GM23338 (cell line): ENCODE measurements around the gene LMF1. TPM values are rescaled to one million over a fixed set of nuclear protein-coding genes. Genes with fewer than 3 reads are reported as not detected.

ENCODE experiments used
- ATAC-seq: fragments of 200-7000 bp; cut with Tn5 transposase; 3 replicates; pipeline ENCODE4 v1.9.1; 2020
- DNase-seq: peaks from one replicate; pipeline ENCODE4 v3.0.0-alpha.2; 2015; ENCODE audit warnings: low spot score
- H2AFZ ChIP-seq: fragments of 200-600 bp; sonication (generic); 2 replicates; pipeline ENCODE4 v1.8.0; 2016; ENCODE audit warnings: antibody characterized with exemption, mild to moderate bottlenecking, moderate library complexity
- H3F3A ChIP-seq: fragments of 200-600 bp; sonication (generic); replicated peaks from 2 replicates; pipeline ENCODE4 v1.8.0; 2017; ENCODE audit warnings: antibody characterized with exemption, mixed run types, low read depth
- H3K27ac ChIP-seq: fragments of 200-600 bp; sonication (generic); 2 replicates; pipeline ENCODE4 v1.6.1; 2016; ENCODE audit warnings: low read depth
- H3K27me3 ChIP-seq: fragments of 200-600 bp; sonication (generic); 2 replicates; pipeline ENCODE4 v1.8.0; 2016; ENCODE audit warnings: mild to moderate bottlenecking, mixed run types, moderate library complexity; ENCODE audit not compliant: insufficient read depth
- H3K36me3 ChIP-seq: fragments of 200-600 bp; sonication (generic); 2 replicates; pipeline ENCODE4 v1.8.0; 2016; ENCODE audit warnings: mild to moderate bottlenecking; ENCODE audit not compliant: insufficient read depth
- H3K4me1 ChIP-seq: fragments of 200-600 bp; sonication (generic); 2 replicates; pipeline ENCODE4 v1.8.0; 2016; ENCODE audit warnings: mild to moderate bottlenecking, moderate library complexity; ENCODE audit not compliant: insufficient read depth
- H3K4me2 ChIP-seq: fragments of 200-600 bp; sonication (generic); 2 replicates; pipeline ENCODE4 v1.7.1; 2017; ENCODE audit warnings: mixed run types
- H3K4me3 ChIP-seq: fragments of 200-600 bp; sonication (generic); 2 replicates; pipeline ENCODE4 v1.6.1; 2016; ENCODE audit warnings: mixed run types
- H3K79me2 ChIP-seq: fragments of 200-600 bp; sonication (generic); replicated peaks from 2 replicates; pipeline ENCODE4 v1.8.0; 2017; ENCODE audit warnings: mild to moderate bottlenecking; ENCODE audit not compliant: insufficient read depth
- H3K9me2 ChIP-seq: fragments of 200-600 bp; sonication (generic); 2 replicates; pipeline ENCODE4 v1.8.0; 2017; ENCODE audit not compliant: insufficient read depth
- H4K20me1 ChIP-seq: fragments of 200-600 bp; sonication (generic); replicated peaks from 2 replicates; pipeline ENCODE4 v1.8.0; 2017; ENCODE audit warnings: mild to moderate bottlenecking; ENCODE audit not compliant: insufficient read depth
- H3K27ac Mint-ChIP-seq: 2 replicates; pipeline ENCODE4 v1.8.0; 2020; ENCODE audit warnings: inconsistent platforms, mild to moderate bottlenecking, moderate library complexity, mixed read lengths
- H3K27me3 Mint-ChIP-seq: 3 replicates; pipeline ENCODE4 v1.8.0; 2022; ENCODE audit warnings: low read depth, mild to moderate bottlenecking, moderate library complexity, mixed read lengths, inconsistent platforms; ENCODE audit not compliant: insufficient read depth, poor library complexity
- H3K36me3 Mint-ChIP-seq: 3 replicates; pipeline ENCODE4 v1.8.0; 2021; ENCODE audit warnings: low read depth, mild to moderate bottlenecking, inconsistent platforms, moderate library complexity, mixed read lengths
- H3K4me1 Mint-ChIP-seq: 3 replicates; pipeline ENCODE4 v1.8.0; 2020; ENCODE audit warnings: mild to moderate bottlenecking, inconsistent platforms, mixed read lengths
- H3K4me3 Mint-ChIP-seq: 3 replicates; pipeline ENCODE4 v1.8.0; 2021; ENCODE audit warnings: moderate library complexity, mild to moderate bottlenecking, inconsistent platforms, mixed read lengths
- H3K9me3 Mint-ChIP-seq: 3 replicates; pipeline ENCODE4 v1.8.0; 2020; ENCODE audit warnings: moderate library complexity, mild to moderate bottlenecking, inconsistent platforms, mixed read lengths
- CREB1 ChIP-seq: fragments of 250-450 bp; sonication (Bioruptor Pico); IDR thresholded peaks from 2 replicates; pipeline ENCODE4 v1.5.0; 2020; ENCODE audit warnings: low read depth, mild to moderate bottlenecking, moderate library complexity
- EZH2 ChIP-seq: fragments of 200-600 bp; sonication (generic); IDR thresholded peaks from one replicate; pipeline ENCODE4 v1.8.0; 2017; ENCODE audit warnings: antibody characterized with exemption, mild to moderate bottlenecking, low read depth; ENCODE audit not compliant: unreplicated experiment
- JUNB ChIP-seq: IDR thresholded peaks from one replicate; pipeline ENCODE4 v1.6.1; 2016; ENCODE audit warnings: antibody characterized with exemption; ENCODE audit not compliant: unreplicated experiment
- NANOG ChIP-seq: IDR thresholded peaks from 2 replicates; pipeline ENCODE4 v1.6.1; 2016; ENCODE audit warnings: antibody characterized with exemption, borderline replicate concordance
- STAT1 ChIP-seq: IDR thresholded peaks from one replicate; pipeline ENCODE4 v1.6.1; 2016; ENCODE audit warnings: antibody characterized with exemption; ENCODE audit not compliant: unreplicated experiment
- polyA plus RNA-seq: library from polyadenylated mRNA; unstranded; fragments of >200 nt; fragmentation: Nextera tagmentation; extraction: Ambion mirVana; gene quantifications from 2 replicates; pipeline ENCODE4 v1.2.1, GENCODE V29; 2016
- total RNA-seq: library from RNA; depleted of rRNA; stranded (reverse); fragments of >200 nt; shearing (Covaris generic); gene quantifications from 2 replicates; pipeline ENCODE4 v1.2.3, GENCODE V29; 2014
- TF ChIP-seq, protein P1 (sequence below): IDR thresholded peaks from one replicate; pipeline ENCODE4 v1.6.1; 2018; ENCODE audit warnings: antibody characterized with exemption; ENCODE audit not compliant: unreplicated experiment
- TF ChIP-seq, protein P2 (sequence below), 2 experiments: fragments of 200-600 bp in 1 of 2; sonication (generic) in 1 of 2; conservative IDR thresholded peaks; 2 replicates each; pipeline versions ENCODE4 v1.5.1 to v1.6.1; 2016 to 2017; ENCODE audit warnings: antibody characterized with exemption in 2 of 2, low read depth in 2 of 2, mild to moderate bottlenecking in 2 of 2, moderate library complexity in 1 of 2
- TF ChIP-seq, protein P3 (sequence below): IDR thresholded peaks from 2 replicates; pipeline ENCODE4 v1.6.1; 2016; ENCODE audit warnings: antibody characterized with exemption

The LMF1 gene
- total and polyA plus RNA-seq, 2 experiments from 2014 or later: 4.2 to 10.1 TPM

DNA sequence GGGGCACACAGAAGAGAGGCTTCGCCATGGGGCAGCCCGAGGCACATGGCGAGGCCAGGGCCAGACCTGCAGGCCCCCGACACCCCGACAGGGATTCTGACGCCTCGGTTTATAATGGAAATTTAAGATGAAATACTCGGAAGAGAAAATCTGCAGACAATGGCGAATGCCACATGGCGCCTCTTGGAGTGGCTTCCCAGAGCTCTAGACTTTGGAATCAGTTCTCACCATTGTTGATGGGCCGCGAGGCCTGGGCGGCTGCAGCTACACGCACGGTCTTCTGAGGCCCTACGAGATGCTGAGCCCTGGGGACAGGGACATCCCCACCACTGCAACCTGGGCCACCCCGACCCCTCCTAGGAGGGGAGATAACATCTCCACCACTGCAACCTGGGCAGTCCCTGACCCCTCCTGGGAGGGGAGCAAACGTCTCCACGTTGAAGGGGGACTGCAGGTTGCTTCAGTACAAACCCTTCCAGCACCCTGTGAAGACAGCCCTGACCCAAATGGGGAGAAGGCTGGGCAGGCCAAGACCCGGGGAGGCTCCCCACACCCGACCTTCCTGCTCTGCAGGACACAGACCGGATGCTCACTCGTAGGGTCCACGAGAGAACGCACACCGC, 56.9 kb downstream of the LMF1 start (continued):
- TF ChIP-seq, protein P1, sequence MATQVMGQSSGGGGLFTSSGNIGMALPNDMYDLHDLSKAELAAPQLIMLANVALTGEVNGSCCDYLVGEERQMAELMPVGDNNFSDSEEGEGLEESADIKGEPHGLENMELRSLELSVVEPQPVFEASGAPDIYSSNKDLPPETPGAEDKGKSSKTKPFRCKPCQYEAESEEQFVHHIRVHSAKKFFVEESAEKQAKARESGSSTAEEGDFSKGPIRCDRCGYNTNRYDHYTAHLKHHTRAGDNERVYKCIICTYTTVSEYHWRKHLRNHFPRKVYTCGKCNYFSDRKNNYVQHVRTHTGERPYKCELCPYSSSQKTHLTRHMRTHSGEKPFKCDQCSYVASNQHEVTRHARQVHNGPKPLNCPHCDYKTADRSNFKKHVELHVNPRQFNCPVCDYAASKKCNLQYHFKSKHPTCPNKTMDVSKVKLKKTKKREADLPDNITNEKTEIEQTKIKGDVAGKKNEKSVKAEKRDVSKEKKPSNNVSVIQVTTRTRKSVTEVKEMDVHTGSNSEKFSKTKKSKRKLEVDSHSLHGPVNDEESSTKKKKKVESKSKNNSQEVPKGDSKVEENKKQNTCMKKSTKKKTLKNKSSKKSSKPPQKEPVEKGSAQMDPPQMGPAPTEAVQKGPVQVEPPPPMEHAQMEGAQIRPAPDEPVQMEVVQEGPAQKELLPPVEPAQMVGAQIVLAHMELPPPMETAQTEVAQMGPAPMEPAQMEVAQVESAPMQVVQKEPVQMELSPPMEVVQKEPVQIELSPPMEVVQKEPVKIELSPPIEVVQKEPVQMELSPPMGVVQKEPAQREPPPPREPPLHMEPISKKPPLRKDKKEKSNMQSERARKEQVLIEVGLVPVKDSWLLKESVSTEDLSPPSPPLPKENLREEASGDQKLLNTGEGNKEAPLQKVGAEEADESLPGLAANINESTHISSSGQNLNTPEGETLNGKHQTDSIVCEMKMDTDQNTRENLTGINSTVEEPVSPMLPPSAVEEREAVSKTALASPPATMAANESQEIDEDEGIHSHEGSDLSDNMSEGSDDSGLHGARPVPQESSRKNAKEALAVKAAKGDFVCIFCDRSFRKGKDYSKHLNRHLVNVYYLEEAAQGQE: no peak
- TF ChIP-seq CREB1 (CRISPR knock-in tag) (no peak), STAT1 (no peak)

DNA sequence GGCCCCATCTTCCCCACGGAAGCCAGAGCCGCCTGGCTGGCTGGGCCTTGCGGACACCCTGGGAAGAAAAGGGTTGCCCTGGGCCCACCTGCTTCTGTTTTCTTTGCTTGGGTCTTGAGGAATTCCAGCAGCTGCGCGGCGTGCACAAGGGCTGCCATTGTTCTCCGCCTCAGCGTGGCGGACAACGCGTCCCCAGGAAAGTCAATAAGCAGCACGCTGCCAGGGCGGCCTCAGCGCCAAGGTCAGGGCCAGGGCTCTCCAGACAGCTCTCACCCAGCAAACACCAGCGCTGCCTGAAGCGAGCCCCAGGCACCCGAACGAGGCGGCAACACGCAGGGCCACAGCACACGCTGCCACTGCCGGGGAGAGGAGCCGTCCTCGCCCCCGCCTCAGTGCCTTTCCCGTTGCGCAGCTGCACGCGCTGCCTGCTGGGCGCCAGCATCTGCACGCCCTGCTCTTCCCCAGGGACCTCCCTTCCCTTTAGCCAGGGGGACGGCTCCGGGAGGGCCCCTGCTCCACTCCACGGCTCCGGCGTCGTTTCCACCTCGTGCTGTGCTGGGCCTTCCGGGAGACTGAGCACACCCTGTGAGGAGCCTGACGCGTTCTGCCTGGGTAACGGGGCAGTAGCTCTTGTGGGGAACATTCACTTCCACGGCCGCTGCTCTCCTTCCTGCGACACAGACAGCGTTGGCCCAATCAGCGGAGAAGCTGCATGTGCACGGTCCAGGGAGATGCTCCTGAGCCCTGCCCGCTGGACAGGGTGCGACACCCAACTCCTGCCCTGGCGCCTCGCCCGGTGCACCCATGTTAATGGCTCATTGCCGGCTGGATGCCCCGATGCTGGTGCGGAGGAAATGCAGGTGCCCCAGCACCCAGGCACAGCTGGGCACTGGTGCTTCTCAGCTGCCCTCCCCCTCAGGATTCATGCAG, 57.8 kb downstream of the LMF1 start:
- H3K27me3 Mint-ChIP-seq: peaks cover 4% of the 10 kb centered on the region
- H3K27ac Mint-ChIP-seq: no peak overlapping the region
- ATAC-seq: no peak
- TF ChIP-seq, protein P2, sequence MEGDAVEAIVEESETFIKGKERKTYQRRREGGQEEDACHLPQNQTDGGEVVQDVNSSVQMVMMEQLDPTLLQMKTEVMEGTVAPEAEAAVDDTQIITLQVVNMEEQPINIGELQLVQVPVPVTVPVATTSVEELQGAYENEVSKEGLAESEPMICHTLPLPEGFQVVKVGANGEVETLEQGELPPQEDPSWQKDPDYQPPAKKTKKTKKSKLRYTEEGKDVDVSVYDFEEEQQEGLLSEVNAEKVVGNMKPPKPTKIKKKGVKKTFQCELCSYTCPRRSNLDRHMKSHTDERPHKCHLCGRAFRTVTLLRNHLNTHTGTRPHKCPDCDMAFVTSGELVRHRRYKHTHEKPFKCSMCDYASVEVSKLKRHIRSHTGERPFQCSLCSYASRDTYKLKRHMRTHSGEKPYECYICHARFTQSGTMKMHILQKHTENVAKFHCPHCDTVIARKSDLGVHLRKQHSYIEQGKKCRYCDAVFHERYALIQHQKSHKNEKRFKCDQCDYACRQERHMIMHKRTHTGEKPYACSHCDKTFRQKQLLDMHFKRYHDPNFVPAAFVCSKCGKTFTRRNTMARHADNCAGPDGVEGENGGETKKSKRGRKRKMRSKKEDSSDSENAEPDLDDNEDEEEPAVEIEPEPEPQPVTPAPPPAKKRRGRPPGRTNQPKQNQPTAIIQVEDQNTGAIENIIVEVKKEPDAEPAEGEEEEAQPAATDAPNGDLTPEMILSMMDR (conservative IDR thresholded peaks at IDR 0.05; ENCODE audit: low read depth in 2 of 2): no peak
- no peak for TF ChIP-seq JUNB
- TF ChIP-seq NANOG: no peak
- TF ChIP-seq CREB1 (CRISPR knock-in tag): no peak
- TF ChIP-seq, protein P3, sequence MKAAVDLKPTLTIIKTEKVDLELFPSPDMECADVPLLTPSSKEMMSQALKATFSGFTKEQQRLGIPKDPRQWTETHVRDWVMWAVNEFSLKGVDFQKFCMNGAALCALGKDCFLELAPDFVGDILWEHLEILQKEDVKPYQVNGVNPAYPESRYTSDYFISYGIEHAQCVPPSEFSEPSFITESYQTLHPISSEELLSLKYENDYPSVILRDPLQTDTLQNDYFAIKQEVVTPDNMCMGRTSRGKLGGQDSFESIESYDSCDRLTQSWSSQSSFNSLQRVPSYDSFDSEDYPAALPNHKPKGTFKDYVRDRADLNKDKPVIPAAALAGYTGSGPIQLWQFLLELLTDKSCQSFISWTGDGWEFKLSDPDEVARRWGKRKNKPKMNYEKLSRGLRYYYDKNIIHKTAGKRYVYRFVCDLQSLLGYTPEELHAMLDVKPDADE: no peak
- TF ChIP-seq EZH2: no peak
- no peak for TF ChIP-seq STAT1
- TF ChIP-seq, protein P1: no peak

More for the DNA sequence above, 57.8 kb downstream of the LMF1 start:
- Histone ChIP-seq H3K27ac (no peak overlapping the region), H3F3A (no peaks in the 10 kb centered on the region), H3K4me3 (no peak overlapping the region), H3K4me2 (no peak overlapping the region), H3K9me2 (no peaks in the 10 kb centered on the region), H4K20me1 (no peaks in the 10 kb centered on the region), H3K4me1 (no peaks in the 10 kb centered on the region), H2AFZ (no peak overlapping the region), H3K27me3 (no peaks in the 10 kb centered on the region), H3K36me3 (no peaks in the 10 kb centered on the region), H3K79me2 (no peaks in the 10 kb centered on the region)
- no peaks in the 10 kb centered on the region for H3K36me3 Mint-ChIP-seq
- no peaks in the 10 kb centered on the region; the same call in 2 of the 3 replicates for H3K4me1 Mint-ChIP-seq
- no peaks in the 10 kb centered on the region for H3K9me3 Mint-ChIP-seq
- H3K4me3 Mint-ChIP-seq: no peak overlapping the region
- no peak for DNase-seq
